Heart left ventricle (tissue), 13 donors: Measurements from ENCODE around the gene KLHDC10.

ENCODE experiments used
- CTCF ChIP-seq, 12 donors: fragments of 200-600 bp; sonication (generic) in 4 of 12; IDR thresholded peaks; one replicate each; pipeline versions ENCODE4 v1.5.0 to v1.8.0; 2018 to 2022; ENCODE audit warnings: antibody characterized with exemption in 12 of 12, mild to moderate bottlenecking in 5 of 12
- POLR2A ChIP-seq, 2 donors: fragments of 450-650 bp; IDR thresholded peaks; one replicate each; pipeline ENCODE4 v1.6.1; 2017; ENCODE audit warnings: antibody characterized with exemption in 2 of 2, mild to moderate bottlenecking in 2 of 2, moderate library complexity in 2 of 2
- donor health status: ischemic (EF 13 %, LVEDD 7.1; RV severe dilation, severe dysfunction).
- donor health status: DM: no; HTN: yes; CAD: no.
- donor health status: DM: no; HTN: no; CAD: no.
- donor health status: ischemic (EF 25% LVEDD 6.9; RV normal size, moderate dysfunction).
- donor health status: ischemic (EF 25% LVEDD 5.7; RV mildly dilated, moderate dysfunction).
- donor health status: ischemic (EF 35%, LVEDD 5.7; RV mildly dilated, moderate dysfunction).
- donor health status: nonischemic (EF 11% LVEDD 7.7; RV severe dilation, severe dysfunction).
- donor health status: DM: yes; HTN: yes; CAD: no.
- donor health status: PGD.
- donor health status: ischemic (EF 29% LVEDD 5.4; RV normal size, mild dysfunction).
- donor health status: nonischemic (EF 23%, LVEDD 6.1; RV moderate dilation, normal function).

GRCh38 chr7:130118294-130118693 lies 48.0 kb downstream of the KLHDC10 start:
- no peak for TF ChIP-seq CTCF (IDR thresholded peaks at IDR 0.05)
- TF ChIP-seq POLR2A (IDR thresholded peaks at IDR 0.05), result no peak
